ENCODE measurements around the gene ABI3BP.

DNA sequence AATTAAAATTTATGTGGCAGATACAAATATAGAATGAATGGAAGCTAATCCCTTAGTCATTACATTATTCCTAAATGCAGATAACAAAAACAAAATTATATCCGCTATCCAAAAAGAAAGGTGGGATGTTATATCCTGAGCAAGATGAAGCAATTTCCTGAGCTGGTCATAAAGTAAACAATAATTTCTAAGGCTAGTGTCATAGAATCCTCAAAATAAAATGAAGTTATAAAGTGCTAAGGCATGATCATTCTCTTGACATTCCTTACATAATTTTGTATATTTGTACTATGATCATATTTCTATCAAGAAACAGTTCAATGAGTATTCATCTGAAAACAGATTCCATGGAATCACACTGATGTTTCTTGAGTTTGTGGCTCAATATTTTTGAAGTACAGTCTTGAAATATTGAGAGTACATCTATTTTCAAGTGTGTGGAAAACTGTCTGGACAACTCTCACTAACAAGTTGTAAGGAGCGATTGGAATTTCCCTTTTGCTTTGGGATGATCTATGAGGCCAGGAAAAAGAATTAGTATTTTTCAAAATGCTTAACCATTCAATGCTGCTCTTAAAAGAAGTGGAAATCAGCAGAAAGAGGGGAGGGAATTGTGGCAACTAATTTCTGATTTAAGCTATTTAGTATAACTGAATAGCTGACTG, 92.4 kb downstream of the ABI3BP start:
- TF ChIP-seq POLR2A (IDR thresholded peaks at IDR 0.05) = no peak
- TF ChIP-seq, protein P1, sequence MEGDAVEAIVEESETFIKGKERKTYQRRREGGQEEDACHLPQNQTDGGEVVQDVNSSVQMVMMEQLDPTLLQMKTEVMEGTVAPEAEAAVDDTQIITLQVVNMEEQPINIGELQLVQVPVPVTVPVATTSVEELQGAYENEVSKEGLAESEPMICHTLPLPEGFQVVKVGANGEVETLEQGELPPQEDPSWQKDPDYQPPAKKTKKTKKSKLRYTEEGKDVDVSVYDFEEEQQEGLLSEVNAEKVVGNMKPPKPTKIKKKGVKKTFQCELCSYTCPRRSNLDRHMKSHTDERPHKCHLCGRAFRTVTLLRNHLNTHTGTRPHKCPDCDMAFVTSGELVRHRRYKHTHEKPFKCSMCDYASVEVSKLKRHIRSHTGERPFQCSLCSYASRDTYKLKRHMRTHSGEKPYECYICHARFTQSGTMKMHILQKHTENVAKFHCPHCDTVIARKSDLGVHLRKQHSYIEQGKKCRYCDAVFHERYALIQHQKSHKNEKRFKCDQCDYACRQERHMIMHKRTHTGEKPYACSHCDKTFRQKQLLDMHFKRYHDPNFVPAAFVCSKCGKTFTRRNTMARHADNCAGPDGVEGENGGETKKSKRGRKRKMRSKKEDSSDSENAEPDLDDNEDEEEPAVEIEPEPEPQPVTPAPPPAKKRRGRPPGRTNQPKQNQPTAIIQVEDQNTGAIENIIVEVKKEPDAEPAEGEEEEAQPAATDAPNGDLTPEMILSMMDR (IDR thresholded peaks at IDR 0.05) = no peak
